Activated T-helper 1 cell treated with Interleukin-2 at 50 U/mL for 16 hours (primary cell): Measurements from ENCODE around the gene ZCWPW1.
"Not testable (repeated sequence)": the region's sequence is repeated elsewhere in the genome, so short reads cannot be mapped to it uniquely, and the experiment has no call there.

Experiments
- DNase-seq: peaks from one replicate; pipeline ENCODE4 v3.0.0-alpha.2; 2020; ENCODE audit warnings: low read depth

Gene ZCWPW1

DNA sequence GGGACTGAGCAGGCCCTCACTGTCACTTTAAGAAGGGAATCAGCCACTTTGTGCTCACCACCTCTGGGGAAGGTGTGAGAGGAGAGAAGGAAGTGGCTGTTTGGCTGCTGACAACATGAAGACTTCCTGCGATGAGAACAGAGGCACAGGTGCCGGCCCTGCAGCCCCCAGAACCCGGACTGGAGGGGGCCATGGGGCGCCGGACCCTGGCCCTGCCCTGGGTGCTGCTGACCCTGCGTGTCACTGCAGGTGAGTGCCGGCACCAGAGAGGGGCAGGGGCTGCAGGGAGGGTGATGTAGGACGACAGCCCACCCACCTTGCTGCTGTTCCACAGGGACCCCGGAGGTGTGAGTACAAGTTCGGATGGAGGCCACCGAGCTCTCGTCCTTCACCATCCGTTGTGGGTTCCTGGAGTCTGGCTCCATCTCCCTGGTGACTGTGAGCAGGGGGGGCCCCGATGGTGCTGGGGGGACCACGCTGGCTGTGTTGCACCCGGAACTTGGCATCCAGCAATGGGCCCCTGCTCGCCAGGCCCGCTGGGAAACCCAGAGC, 76.2 kb downstream of the ZCWPW1 start:
- not testable (repeated sequence) for DNase-seq

GRCh38 chr7:100351657-100352058, 76.8 kb downstream of the ZCWPW1 start:
- no peak for DNase-seq
